HG03103 (cell line): ENCODE data around the gene GAGE13.
"Not testable (repeated sequence)": the region's sequence is repeated elsewhere in the genome, so short reads cannot be mapped to it uniquely, and the experiment has no call there.

Experiments
- ATAC-seq: cut with Tn5 transposase; IDR thresholded peaks from one replicate; pipeline ENCODE4 v1.9.1; 2021; ENCODE audit warnings: low read depth; ENCODE audit not compliant: unreplicated experiment

Gene GAGE13, protein sequence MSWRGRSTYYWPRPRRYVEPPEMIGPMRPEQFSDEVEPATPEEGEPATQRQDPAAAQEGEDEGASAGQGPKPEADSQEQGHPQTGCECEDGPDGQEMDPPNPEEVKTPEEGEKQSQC

DNA sequence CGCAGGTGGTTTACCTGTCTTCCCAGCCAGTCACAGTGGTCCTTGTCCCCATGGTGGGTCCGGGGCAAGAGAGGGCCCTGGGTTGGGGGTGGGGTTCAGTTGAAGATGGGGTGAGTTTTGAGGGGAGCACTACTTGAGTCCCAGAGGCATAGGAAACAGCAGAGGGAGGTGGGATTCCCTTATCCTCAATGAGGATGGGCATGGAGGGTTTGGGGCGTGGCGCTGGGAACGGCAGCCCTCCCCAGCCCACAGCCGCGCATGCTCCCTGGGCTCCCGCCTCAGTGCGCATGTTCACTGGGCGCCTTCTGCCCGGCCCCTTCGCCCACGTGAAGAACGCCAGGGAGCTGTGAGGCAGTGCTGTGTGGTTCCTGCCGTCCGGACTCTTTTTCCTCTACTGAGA, at the start of gene GAGE13:
GAGE13 (plus strand) TSS at position 301 of the 400 bp plus-strand sequence. CDS start 1,156 bp downstream, outside the sequence.
- not testable (repeated sequence) for ATAC-seq

DNA sequence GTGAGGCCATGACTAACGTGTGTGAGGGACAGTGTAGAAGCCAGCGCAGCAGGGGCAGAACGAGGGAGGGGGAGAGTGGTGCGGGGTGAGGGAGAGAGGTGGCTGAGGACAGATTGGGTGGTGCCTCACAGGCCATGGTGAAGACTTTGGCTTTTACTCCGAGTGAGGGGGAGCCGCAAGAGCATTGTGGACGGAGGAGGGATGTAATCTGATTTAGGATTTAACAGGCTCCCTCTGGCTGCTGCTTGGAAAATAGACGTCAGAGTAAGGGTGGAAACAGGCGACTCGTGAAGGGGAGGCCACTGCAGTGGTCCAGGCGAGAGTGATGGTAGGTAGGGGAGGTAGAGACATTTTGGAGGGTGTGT, 48.8 kb upstream of the GAGE13 start:
- no peak for ATAC-seq

GRCh38 chrX:49284212-49284611, 47.2 kb upstream of the GAGE13 start:
- ATAC-seq: no peak

GRCh38 chrX:49286136-49286535, 45.2 kb upstream of the GAGE13 start:
- ATAC-seq: no peak

DNA sequence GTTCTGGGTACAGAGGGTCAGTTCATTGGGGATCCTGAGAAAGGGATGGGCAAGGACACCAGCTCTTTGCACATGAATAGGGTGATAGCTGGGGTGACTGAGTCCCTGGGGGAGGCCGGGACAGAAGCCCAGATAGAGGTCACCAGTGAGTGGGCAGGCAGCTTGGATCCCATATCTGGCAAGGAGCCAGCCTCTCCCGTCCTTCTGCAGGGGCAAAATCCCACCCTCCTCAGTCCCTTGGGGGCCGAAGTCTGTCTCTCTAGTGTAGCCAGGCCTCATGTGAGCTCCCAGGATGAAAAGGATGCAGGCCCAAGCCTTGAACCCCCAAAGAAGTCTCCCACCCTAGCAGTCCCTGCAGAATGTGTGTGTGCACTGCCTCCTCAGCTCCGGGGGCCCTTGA, 44.8 kb upstream of the GAGE13 start:
- no peak for ATAC-seq

DNA sequence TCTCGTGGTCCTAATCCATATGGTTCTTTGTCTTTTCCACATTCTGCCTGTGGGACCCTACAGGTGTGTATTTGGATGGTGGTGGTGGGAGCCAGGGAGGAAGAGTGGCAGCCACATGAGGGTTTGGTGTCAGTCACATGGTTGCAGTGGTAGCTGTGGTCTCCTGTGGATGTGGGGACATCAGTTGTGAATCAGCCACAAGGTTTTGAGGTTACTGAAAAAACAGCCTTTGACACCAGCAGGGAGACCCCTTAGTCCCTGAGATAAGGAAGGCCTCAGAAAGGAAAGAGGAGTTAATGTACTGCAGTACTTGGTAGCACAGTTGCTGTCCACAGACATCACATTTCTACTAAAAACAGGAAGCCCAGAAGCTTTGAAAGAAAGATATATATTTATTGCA, 43.7 kb upstream of the GAGE13 start:
- ATAC-seq: no peak

DNA sequence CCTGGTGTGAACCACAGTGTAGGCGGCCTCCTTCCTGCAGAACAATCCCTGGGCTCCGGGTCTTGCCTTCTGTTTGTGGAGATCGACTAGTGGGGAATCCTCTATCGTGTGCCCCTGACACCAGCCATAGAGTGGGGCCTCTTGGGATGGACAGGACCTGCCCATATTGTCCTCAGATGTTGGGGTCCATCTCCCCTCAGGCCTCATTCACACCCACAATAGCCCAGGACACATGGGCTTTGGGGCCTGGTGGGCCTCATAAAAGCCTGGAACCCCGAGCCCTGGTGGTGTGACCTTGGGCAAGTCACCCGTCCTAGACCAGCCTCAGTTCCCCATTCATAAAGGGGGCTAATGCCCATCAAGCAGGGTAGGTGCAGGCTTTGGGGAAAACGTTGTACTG, 41.2 kb upstream of the GAGE13 start:
- ATAC-seq: no peak

DNA sequence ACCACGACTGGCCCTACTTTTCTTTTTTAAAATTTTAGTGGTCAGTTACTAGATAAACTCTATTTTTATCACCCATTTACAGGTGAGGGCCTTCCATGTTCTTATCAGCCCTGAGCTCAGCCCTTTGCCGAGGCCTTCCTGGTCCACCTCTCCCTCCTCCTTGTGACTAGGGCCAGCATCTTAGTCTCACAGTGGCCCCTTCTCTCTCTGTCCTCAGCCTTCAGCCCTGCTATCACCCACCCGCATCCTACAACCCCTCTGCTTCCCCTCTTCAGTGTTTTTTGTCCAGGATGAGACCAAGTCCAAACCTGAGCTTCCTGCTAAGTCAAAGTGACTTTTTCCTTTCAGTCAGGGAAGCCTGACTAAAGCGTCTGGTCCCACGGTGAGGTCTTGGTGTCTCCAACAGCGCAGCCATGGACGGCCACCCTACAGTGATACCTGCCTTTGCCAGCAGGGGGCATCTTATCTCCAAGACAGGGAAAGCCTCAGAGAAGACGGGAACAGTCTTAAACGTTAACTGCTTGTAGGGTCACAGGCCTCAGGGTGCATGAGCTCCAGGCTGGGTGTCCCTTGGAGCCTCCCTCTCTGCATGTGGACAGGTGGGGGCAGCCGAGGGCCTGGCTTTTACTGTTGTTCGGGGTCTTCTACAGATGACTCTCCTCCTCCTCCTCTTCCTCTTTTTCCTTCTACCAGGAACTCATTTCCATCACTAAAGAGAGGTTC, 39.6 kb upstream of the GAGE13 start:
- no peak for ATAC-seq

GRCh38 chrX:49292400-49293362, 38.7 kb upstream of the GAGE13 start:
- ATAC-seq: no peak

GRCh38 chrX:49299293-49299692, 32.1 kb upstream of the GAGE13 start:
- not testable (repeated sequence) for ATAC-seq

- ATAC-seq: no peak
Observed at GRCh38 chrX:49300703-49301102, 30.7 kb upstream of the GAGE13 start.

- no peak for ATAC-seq
Observed at GRCh38 chrX:49303346-49303745, 28.0 kb upstream of the GAGE13 start, which contains the start of gene GAGE10. TSS of gene GAGE10 (plus strand) at chrX:49303646. CDS start at chrX:49304860, 1,214 bp downstream.

DNA sequence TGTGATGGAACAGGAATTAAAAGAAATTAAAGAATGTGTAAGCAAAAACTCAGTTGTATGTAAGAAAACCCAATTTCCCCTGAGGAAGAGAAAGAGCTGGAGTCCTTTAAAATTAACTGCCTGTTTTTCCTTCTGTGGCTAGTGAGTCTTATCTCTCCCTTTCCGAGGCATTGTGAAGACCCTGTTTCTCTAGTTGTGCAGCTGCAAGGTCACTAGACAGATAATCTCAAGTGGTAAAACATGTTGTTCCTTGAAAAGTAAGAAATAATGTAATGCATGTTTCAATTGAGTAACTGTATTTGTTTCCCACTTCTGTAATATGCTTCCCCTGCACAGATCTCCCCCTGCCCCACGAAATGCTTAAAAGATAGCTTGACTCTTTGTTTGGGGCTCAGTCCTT, 23.6 kb upstream of the GAGE13 start:
- not testable (repeated sequence) for ATAC-seq

GRCh38 chrX:49308604-49309269, 22.6 kb upstream of the GAGE13 start:
- ATAC-seq: no peak

- ATAC-seq: no peak
Observed at GRCh38 chrX:49309401-49309981, 21.9 kb upstream of the GAGE13 start.

GRCh38 chrX:49310371-49310770, 21.0 kb upstream of the GAGE13 start:
- no peak for ATAC-seq

- ATAC-seq: no peak
Observed at GRCh38 chrX:49312176-49312575, 19.2 kb upstream of the GAGE13 start.

DNA sequence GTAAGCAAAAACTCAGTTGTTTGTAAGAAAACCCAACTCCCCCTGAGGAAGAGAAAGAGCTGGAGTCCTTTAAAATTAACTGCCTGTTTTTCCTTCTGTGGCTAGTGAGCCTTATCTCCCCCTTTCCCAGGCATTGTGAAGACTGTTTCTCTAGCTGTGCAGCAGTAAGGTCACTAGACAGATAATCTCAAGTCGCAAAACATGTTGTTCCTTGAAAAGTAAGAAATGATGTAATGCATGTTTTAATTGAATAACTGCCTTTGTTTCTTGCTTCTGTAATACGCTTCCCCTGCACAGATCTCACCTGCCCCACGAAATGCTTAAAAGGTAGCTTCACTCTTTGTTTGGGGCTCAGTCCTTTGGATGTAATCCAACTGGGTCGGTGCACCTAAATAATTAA, 15.3 kb upstream of the GAGE13 start:
- no peak for ATAC-seq

GRCh38 chrX:49321737-49322136, 9.6 kb upstream of the GAGE13 start, which contains the start of gene GAGE12J:
TSS of gene GAGE12J (plus strand) at chrX:49322037. CDS start at chrX:49323194, 1,157 bp downstream.
- ATAC-seq: not testable (repeated sequence)

GRCh38 chrX:49322266-49322665, 9.1 kb upstream of the GAGE13 start:
- not testable (repeated sequence) for ATAC-seq
